ENCODE results near the gene SPIRE2.

- no peak for TF ChIP-seq CTCF (IDR thresholded peaks at IDR 0.05)
- TF ChIP-seq EZH2 (IDR thresholded peaks at IDR 0.05; ENCODE audit: borderline replicate concordance, insufficient read depth, low read depth, low read length, poor library complexity, severe bottlenecking), result no peak
Measured at GRCh38 chr16:89900885-89901284, 72.6 kb downstream of the SPIRE2 start.
